Fibroblast of skin of right quadriceps (primary cell): ENCODE results near the gene WFIKKN1.
A peak's percentile ranks its signal among the peaks of the same experiment; 100 is the strongest.

Source experiments
- DNase-seq: peaks from one replicate; pipeline ENCODE4 v3.0.0-alpha.2; 2013

The WFIKKN1 gene

DNA sequence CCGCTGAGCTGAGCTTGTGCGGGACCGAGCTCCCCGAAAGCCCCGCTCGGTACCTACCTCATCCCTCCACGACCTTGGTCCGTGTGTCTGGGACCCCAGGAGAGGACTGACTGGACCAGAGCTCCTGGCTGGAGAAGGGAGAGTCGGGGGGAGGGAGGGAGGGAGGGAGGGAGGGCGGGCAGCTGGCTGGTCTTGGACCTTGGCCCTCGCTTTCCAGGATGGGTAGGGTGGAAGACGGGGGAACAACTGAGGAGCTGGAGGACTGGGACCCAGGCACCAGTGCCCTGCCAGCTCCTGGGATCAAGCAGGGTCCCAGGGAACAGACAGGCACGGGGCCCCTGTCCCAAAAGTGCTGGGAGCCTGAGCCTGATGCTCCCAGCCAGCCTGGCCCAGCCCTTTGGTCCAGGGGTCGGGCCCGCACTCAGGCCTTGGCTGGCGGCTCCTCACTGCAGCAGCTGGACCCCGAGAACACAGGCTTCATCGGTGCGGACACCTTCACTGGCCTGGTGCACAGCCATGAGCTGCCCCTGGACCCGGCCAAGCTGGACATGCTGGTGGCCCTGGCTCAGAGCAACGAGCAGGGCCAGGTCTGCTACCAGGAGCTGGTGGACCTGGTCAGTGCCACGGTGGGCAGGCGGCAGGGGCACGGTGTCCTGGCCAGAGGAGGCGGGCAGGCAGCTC, 45.2 kb downstream of the WFIKKN1 start:
- no peak for DNase-seq

DNA sequence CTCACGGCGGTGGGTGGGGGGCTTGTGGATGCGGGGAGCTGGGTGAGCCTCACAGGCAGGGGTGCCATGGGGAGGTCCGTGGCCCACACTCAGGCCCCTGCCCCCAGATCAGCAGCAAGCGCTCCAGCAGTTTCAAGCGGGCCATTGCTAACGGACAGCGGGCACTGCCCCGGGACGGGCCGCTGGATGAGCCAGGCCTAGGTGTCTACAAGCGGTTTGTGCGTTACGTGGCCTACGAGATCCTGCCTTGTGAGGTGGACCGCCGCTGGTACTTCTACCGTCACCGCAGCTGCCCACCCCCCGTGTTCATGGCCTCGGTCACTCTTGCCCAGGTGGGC, 45.7 kb downstream of the WFIKKN1 start:
- DNase-seq = no peak

DNA sequence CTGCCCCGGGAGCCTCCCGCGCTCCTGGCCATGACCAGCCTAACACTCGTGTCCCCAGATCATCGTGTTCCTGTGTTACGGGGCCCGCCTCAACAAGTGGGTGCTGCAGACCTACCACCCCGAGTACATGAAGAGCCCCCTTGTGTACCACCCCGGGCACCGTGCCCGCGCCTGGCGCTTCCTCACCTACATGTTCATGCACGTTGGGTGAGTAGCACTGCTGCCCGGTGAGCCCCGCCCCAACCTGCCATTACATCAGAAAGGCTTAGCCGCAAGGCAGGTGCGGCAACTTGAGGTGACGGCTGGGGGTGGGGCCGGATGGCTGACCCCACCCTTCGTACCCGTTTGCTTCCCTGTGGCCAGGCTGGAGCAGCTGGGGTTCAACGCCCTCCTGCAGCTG, 46.1 kb downstream of the WFIKKN1 start:
- no peak for DNase-seq

DNA sequence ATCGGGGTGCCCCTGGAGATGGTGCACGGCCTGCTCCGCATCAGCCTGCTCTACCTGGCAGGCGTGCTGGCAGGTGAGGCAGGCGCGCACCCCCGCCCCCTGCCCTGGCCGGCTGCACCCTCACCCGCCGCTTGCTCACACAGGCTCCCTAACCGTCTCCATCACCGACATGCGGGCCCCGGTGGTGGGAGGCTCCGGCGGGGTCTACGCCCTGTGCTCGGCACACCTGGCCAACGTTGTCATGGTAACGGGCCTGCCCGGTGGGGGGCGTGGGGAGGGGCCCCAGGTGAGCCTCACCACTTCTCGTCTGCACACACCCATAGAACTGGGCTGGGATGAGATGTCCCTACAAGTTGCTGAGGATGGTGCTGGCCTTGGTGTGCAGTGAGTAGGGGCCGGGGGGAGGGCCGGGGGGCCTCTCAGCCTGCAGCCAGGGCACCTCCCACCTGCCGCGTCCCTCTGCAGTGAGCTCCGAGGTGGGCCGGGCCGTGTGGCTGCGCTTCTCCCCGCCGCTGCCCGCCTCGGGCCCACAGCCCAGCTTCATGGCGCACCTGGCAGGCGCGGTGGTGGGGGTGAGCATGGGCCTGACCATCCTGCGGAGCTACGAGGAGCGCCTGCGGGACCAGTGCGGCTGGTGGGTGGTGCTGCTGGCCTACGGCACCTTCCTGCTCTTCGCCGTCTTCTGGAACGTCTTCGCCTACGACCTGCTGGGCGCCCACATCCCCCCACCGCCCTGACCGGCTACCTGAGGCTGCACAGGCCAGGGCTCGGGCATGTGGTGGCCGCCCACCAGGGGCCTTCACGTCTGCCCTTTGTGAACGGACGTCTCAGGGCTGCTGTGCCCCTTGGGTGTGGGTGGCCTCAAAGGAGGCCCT, 46.8 kb downstream of the WFIKKN1 start:
- no peak for DNase-seq

DNA sequence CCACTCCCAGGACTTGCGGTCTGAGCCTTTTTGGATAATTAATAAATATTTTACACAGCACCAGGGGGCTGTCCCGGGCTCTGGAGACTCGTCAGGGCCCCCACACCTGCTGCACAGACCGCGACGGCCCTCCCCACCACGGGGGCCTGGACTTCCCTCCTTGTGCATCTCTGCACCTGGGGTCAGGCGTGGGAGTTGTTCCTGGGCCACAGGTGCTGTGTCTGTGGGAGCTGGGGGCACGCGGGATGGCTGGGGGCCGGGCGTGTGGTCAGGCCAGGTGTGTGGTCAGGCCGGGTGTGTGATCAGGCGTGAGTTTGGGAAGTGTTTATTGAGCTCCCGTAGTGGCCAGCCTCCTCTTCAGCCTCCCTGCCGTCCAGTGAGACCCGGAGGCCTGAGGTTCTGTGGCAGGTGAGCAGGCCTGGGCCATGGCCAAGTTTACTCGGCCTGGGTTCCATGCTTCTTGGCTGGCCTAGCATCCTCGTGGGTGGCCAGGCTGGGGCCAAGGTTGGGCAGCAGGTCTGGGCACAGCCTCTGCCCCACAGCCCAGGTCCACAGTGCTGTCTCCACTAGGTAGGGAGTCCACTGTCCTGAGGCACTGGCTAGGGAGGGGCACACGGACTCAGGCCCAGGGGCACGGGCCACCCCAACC, 47.5 kb downstream of the WFIKKN1 start:
- DNase-seq = no peak

DNA sequence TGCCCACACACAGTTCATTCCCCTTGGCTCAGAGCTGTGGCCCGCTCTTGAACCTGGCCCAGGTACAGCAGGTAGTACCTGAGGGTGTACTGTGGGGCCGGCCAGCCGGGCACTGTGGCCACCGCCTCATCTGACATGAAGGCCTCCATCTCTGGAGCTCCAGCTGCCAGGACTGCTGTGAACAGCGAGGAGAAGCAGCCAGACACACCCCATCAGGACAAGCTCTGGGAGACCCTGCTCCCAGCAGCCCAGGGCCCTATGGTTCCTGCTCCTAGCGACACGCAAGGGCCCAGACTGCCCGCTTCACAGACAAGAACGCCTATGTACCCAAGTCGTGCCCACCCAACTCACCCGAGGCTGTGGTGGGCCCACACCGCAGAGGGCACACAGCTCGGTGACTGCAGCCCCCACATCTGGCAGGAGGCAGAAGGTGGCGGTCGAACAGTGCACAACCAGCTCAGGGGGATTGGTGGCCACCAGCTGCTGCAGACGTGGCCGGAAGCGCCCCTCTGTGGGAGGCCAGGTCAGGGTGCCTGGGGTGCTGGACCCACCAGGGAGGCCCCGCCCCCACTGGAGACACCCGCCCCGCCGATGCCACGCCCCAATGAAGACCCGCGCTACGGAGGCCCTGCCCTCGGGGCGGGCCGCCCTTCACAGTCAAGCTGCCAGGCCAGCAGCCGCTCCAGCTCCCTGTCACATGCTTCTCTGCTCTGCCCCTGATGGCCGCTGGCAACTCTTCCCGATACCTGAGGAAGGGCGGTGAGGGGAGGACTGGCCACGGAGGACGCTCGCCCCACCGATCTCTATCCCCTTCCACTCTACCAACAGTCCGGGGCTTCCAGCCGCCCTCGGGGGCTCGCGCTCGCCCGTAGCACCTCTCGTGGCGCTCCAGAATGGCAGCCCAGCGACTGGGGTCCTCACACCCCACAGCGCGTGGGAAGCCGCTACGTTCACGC, 48.4 kb downstream of the WFIKKN1 start:
- DNase-seq = peak; percentile 54

DNA sequence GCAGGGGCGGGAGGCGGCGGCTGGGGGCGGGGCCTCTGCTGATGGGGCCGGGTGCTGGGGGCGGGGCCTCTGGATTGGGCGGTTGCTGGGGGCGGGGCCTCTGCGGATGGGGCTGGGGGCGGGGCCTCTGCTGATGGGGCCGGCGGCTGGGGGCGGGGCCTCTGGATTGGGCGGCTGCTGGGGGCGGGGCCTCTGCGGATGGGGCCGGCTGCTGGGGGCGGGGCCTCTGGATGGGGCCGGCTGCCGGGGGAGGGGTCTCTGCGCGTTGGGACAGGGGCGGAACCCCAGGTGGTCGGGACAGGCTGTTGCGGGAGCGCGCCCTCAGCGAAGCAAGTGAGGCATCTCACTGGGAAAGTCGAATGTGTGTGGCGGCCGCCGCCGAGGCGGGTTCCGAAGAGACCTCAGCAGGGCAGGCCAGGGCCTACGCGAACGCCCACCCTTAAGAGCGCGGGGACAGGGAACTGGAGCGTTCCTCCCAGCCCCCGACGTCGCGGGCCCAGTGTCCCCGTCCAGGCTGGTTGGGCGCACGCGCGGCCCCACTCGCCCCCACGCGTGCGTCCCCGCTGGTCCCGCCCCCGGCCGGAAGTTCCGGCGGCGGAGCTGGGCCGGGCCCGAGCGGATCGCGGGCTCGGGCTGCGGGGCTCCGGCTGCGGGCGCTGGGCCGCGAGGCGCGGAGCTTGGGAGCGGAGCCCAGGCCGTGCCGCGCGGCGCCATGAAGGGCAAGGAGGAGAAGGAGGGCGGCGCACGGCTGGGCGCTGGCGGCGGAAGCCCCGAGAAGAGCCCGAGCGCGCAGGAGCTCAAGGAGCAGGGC, 49.2 kb downstream of the WFIKKN1 start, which contains the start of gene STUB1:
Gene STUB1, plus strand, starts transcription at position 597 of the 811 bp plus-strand sequence. Its CDS starts 116 bp downstream, at position 713.
- DNase-seq = peak; percentile 85

DNA sequence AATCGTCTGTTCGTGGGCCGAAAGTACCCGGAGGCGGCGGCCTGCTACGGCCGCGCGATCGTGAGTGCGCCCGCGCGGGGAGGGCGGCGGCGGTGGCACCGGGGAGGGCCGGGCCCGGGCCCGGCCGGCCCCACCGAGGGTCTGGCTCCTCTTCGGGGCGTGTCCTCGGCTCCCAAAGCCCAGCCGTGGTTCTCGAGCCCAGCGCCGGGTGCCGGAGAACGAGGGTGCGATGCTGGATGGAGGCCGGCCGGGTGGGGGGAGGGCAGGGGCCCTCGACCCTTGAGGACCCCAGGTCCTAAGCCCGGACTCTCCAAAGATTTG, 49.8 kb downstream of the WFIKKN1 start:
- no peak for DNase-seq

DNA sequence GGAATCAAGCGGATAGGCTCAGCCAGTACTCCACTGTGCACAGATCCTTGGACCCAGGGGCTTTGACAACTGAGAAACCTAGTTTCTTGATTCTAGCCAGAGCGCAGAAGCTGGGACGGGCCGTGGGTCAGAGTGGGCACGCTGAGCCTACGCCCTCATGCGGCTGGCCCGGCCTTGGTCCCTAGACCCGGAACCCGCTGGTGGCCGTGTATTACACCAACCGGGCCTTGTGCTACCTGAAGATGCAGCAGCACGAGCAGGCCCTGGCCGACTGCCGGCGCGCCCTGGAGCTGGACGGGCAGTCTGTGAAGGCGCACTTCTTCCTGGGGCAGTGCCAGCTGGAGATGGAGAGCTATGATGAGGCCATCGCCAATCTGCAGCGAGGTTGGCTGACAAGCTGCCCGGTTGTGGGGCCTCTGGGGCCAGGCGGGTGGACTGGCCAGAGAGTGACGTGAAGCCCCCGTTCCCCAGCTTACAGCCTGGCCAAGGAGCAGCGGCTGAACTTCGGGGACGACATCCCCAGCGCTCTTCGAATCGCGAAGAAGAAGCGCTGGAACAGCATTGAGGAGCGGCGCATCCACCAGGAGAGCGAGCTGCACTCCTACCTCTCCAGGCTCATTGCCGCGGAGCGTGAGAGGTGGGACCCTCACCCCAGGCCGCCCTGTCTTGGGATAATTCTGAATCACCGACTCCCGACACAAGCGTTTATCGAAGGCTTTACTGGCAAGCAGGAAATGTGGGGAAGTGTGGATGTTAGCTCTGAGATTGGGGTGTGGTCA, 50.4 kb downstream of the WFIKKN1 start:
- DNase-seq = no peak

DNA sequence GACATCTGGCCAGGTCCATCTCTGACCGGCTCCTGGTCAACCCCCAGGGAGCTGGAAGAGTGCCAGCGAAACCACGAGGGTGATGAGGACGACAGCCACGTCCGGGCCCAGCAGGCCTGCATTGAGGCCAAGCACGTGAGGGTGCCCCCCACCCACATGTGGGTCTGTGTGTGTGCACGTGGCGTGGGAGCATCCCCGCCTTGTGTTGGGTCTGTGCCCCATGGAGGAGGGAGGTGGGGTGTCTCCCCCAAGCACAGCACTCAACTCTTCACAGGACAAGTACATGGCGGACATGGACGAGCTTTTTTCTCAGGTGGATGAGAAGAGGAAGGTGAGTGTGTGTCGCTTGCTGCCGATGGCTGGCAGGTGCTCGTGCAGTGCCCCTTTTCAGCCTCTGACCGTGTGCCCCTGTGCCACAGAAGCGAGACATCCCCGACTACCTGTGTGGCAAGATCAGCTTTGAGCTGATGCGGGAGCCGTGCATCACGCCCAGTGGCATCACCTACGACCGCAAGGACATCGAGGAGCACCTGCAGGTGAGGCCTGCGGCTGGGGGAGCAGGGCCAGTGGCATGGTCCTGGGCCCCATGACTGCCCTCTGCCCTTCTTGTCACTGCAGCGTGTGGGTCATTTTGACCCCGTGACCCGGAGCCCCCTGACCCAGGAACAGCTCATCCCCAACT, 51.1 kb downstream of the WFIKKN1 start:
- DNase-seq = no peak

DNA sequence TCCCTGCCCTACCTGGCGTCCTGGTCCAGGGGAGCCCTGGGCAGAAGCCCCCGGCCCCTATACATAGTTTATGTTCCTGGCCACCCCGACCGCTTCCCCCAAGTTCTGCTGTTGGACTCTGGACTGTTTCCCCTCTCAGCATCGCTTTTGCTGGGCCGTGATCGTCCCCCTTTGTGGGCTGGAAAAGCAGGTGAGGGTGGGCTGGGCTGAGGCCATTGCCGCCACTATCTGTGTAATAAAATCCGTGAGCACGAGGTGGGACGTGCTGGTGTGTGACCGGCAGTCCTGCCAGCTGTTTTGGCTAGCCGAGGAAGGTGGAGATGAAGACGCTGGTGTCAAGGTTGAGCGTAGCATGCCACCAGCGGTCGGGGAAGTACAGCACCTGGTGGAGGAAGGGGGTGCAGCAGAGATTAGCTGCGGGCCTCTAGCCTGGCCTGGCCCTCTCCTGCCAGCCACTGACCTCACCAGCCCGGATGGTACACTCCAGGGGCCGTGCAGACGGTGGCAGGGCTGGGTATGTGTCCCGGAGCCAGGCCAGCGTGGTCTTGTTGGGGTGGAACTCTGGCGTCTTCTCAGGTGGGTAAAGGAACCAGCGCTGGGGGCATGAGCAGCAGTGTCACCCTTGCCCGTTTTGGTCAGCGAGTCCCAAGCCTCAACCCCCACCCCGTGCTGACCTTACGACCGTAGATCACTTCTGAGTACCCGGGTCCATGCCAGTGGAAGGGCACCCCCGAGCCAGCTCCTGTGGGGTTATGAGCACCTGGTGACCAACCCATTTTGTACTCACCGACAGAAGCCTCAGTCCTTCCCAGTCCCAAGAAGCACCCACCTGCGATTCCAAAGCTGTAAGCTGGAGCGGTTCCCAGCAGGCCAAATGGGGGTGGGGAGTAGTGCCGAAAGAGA, 52.0 kb downstream of the WFIKKN1 start:
- no peak for DNase-seq

DNA sequence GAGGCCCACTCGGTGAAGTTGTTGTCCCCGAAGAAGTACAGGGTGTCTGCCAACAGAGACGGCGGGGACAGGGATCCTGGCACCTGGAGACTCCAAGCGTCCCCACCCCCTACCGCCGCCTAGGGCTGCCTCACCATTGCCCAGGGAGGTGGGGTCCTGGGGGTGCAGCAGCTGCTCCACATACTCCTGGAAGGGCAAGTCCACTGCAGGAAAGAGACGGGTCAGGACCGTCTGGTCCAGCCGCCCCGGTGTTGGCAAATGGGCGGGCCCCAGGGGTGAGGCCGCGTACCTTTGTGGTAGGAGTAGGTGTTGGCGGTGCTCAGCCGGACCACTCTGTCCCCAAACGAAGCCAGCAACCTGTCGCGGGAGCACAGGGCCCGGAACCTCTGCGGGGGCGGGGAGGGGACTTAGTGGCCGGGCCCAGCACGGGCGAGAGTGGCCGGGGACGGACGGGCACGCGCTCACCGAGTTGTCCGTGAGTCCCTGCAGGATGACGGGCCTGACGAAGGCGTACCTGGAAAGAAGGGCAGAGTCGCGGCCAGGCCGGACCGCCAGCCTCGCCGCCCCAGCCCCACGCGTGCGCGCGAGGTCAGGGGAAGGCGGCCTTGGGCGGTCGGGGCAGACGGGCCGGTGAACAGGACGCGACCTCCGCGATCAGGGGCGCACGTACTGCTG, 52.7 kb downstream of the WFIKKN1 start:
- no peak for DNase-seq
